GM21423 (cell line): Measurements from ENCODE around the gene SNX30.

ENCODE experiments used
- ATAC-seq: cut with Tn5 transposase; IDR thresholded peaks from one replicate; pipeline ENCODE4 v1.9.1; 2021; ENCODE audit warnings: mild to moderate bottlenecking, moderate library complexity; ENCODE audit not compliant: unreplicated experiment

Gene SNX30

DNA sequence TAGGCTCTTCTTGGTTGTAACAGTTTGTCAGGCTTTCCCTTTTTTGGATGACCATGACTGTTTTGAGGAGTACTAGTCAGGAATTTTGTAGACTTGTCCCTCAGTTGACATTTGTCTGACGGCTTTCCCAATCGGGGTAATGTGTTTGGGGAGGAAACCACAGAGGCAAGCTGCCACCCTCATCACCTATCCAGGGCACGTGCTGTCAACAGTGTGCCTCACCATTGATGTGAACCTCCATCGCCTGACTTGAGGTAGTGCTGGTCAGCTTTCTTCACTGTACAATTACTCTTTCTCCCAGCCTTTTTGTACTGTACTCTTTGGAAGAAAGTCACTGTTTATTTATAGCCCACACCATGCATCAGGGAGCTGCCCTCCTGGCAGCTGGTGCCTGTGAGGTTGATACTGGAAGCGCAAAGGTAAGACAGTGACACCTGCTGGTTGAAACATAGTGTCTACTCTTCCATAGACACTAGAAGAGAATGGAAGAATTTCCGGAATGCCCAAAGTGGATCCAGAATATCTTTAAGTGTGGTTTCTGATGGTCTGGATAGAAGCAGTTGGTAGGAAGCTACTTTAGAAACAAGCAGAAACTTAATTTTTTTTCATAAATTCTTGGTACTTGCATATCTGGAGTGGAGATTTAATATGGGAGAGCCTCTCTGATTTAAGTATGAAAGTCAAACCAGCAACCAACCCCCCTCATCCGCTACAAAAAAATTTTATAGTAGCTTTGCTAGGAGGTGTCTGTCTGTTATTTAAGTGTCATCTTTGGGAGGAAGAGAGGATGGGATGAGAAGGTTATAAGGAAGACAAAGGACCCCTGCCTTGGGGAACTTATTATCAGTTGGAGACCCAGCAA, 69.3 kb downstream of the SNX30 start:
- ATAC-seq, result peak; percentile 45

DNA sequence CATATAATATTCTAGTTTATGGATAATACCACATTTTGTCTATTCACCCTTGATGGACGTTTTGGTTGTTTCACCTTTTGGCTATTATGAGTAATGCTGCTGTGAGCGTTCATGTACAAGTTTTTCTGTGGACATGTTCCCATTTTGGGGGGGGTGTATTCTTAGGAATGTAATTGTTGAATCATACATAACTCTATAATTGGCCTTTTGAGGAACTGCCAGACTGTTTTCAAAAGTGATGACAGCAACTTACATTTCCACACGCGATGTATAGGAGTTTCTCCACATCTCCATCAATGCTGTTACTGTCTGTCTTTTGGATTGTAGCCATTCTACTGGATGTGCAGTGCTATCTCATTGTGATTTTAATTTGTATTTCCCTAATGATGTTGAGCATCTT, 70.3 kb downstream of the SNX30 start:
- ATAC-seq, result no peak

DNA sequence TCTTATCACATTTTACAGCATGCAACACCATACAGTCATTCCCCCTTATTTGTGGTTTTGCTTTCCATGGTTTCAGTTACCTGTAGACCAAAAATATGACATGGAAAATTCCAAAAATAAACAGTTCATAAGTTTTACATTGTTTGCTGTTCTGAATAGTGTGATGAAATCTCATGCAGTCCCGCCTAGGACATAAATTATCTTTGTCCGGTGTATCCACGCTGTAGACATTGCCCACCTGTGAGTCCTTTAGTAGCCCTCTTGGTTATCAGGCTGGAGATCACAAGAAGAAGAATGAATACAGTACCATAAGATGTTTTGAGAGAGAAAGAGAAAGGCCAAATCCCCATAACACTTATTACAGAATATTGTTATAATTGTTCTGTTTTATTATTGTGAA, 72.1 kb downstream of the SNX30 start:
- ATAC-seq, result no peak

DNA sequence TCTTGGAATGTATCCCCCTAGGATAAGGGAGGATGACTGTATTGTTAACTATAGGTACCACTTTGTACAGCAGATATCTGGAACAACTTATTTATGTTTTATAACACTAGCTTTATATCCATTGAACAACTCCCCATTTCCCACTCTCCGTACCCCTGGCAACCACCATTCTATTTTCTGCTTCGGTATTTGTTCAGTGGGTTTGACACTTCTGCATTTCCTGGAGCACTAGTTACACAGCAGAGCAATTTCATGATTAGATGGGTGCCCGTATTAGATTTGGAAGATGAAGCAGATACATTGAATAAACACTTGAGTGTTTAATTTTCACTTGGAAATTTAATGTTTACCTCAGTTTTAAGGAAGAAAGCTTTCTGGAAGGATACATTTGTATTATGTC, 72.7 kb downstream of the SNX30 start:
- ATAC-seq, result no peak

DNA sequence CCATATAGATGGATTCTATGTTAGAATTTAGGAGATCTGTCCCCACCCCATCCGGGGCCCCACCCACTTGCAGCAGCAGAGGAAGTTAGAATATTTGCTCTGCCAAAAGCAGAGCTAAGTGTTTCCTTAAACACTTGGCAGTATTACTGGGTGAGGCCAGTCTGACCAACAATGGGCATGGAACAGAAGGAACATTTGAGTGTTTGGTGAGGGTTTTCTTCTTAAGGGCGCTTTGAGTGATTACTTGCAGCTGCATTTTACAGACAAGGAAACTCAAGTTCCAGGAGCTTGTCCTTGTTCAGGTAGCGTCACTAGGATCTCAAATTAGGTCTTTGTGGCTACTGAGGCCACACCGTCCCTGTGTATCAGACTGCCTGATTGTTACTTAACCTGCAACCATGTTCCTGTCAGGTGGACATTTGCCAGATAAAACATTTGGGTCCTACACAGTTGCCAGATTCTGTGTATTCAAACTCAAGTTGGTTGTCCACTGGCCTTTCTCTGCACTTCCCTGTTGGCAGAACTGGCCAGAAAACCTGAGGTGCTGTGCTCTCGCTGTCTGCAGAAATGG, 80.8 kb downstream of the SNX30 start:
- no peak for ATAC-seq

DNA sequence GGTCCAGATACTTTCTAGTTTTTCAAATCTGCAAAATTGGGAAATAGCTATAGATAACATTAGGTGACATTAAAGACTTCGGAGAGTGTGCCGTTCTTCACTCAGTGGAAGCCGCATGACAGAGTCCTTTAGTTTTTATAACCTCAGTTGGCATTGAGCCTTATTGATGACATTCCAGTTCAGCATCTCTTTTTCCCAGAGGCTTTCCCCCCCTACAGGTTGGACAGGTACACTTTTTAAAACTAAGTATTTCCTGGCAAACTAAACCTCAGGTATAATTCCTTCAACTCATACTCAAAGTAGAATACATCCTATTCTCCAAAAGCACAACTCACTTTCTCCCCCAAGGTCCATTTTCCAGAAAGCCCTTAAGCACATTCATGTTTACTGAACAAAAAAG, 81.4 kb downstream of the SNX30 start:
- no peak for ATAC-seq

DNA sequence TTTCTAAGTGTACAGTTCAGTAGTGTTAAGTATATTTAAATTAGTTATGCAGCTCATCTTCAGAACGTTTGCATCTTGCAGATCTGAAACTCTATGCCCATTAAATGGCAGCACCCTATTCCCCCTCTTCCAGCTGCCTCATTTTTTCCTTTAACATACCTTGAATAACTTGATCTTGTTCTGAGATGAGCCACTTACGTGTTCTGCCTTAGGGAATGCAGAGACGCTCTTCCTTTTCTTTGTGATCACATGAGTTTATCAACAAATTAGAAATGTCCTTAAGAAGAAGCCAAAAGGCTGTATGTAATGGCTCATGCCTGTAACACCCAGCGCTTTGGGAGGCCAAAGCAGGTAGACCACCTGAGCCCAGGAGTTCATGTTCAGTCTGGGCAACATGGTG, 82.5 kb downstream of the SNX30 start:
- no peak for ATAC-seq

DNA sequence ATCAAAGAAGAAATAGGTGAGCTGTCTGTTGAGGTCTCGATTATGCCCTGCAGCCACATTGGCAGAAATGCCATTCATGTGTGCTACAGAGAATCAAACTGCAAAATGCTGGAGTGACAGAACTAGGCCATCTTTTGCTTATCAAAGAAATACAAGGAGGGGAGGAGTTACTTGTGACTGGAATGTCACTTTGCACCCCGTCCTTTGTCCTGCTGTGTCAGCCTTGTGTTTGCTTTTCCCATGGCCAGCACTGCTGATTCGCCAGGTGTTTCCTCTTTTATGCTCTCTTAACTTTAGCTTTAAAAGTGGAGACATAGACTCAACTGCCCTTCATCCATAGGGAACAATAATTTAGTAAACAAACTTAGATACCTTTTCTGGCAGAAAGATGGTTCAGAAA, 85.8 kb downstream of the SNX30 start:
- ATAC-seq, result no peak

DNA sequence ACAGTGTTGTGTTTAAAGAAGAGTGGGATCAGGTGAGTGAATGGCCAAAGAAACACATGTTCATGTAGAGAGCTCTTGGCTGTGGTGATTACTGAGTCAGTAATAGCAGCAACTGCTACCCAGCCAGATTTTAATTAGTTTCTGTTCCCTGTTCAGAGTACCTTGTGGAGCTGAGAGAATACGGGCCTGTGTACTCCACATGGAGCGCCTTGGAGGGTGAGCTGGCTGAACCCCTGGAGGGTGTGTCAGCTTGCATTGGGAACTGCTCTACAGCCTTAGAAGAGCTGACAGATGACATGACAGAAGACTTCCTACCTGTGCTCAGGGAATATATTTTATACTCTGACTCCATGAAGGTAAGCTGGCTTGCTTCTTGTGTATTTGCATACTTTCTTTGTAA, 87.8 kb downstream of the SNX30 start:
- ATAC-seq, result no peak

DNA sequence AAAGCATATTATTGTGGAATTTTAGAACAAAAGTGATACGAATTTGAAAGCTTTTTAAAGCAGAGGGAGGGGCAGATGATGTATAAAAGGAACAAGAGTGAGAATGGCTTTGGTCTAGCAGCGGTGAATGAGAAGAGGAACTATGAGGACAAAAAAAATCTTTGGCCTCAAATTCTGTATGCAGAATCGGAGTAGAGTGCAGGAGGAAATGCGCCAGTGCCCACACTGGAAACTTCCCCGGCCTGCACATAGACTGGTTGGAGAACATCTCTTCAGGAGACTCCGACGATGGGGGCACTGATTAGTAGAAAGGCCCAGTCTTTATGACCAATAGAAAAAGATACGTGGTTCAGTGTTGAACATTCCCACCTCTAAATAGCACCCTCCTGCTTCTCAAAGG, 88.8 kb downstream of the SNX30 start:
- no peak for ATAC-seq

DNA sequence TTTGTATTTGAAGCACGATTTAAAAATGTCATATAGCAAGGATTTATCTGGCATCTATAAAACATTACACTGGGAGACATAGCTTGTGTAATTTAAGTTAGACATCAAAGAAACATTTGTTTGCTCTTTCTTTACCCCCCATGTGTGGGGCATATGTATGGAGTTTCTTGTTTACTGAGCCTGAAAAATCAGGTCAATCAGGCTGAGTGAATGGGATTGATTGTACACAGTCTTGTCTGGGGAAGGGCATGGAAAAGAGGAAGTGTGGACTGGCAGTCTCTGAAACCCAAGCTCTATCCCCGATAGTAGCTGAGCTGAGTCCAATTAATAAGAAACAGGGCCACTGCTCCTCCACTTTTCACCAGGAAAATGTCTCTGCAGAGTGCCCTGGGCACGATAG, 90.7 kb downstream of the SNX30 start:
- no peak for ATAC-seq

DNA sequence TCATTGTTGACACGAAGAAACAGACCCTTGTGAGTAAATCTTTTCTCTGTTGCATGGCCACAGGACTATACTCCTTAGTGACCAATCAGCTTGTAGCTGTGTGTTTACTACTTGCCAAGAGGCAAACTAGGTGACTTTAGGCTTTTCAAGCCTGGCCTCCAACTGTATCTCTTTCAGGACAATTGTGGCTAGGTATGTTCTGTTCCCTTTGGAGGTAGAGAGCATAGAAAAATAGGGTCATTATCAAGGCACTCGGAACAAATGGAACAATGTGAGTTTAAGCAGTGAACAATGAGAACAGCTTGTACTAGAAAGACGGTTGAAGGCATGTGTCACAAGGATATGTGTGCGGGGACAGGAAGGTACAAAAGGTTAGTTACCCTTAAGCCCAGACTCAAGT, 92.0 kb downstream of the SNX30 start:
- no peak for ATAC-seq

DNA sequence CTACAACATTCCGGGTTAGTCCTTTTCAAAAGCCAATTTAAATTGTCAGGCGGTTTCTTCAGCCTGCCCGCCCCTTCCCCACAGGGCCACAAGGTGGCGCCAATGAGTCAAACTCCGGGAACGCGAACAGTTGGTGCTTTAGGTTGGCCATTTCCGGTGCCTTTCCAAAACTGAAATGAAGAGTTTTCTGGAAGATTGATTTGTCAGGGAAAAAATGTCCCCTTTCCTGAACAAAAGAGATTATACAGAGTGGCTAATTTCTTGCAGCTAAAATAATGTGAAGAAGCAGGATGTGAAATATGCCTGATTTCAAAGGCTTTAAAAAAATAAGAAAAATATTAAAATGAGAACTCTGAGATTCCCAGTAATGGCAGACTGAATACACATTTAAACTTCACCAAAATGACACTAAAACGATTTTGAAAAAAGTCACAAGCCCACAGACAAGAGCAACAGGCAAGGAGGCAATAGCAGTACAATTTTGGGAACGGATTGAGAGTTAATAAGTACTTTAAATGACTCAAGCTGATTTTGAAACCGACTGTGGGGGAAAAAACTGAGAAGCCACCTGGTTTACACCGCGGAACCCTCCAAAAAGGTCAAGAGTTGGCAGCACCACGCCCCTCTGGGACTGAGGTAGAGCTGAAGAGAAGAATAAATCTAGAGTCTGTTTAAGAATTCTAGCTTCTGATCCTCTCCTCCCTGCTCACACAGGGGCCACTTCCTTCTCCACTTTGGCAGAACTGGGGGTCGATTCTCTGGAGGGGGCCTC, 94.4 kb downstream of the SNX30 start:
- peak; percentile 90 for ATAC-seq

DNA sequence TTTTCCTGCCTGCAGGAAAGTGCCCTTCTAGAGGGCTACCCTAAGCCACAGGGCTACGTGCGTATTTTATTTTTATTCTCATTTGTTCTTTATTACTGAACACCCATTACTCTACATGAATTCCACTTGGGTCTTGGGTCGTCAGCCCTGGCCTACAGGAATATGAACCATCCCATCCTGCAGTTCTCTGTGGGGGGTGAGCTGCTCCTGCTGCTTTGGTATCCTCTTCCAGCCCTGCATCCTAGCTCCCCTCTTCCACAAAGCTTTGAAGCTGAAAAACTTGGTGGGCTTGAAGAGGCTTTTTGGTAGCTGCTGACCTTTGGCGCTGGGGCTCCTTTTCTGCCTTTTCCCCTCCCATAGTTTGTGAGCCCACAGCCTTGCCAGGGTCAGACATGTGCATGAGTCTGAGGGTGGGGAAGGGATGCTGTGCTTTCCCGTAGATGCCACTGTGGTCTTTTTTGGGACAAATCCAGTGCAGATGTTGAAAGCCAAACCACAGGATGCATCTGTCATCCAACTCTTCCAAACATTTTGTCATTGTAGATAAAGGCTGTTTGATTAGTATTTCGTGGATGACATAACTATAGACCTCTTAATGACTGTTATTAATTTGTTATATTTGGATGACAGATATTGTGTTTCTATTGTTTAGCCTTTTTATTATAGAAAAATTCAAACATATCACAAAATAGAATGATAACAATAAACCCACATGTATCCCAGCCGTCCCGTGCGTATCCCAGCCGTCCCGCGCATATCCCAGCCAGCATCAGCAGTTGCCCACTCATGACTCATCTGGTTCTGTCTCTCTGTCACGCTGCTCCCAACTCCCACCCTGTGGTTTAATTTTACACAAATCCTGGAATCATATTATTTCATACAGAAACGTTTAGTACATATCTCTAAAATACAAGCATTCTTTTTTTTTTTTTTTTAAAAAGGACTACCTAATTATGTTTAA, 96.2 kb downstream of the SNX30 start:
- no peak for ATAC-seq

DNA sequence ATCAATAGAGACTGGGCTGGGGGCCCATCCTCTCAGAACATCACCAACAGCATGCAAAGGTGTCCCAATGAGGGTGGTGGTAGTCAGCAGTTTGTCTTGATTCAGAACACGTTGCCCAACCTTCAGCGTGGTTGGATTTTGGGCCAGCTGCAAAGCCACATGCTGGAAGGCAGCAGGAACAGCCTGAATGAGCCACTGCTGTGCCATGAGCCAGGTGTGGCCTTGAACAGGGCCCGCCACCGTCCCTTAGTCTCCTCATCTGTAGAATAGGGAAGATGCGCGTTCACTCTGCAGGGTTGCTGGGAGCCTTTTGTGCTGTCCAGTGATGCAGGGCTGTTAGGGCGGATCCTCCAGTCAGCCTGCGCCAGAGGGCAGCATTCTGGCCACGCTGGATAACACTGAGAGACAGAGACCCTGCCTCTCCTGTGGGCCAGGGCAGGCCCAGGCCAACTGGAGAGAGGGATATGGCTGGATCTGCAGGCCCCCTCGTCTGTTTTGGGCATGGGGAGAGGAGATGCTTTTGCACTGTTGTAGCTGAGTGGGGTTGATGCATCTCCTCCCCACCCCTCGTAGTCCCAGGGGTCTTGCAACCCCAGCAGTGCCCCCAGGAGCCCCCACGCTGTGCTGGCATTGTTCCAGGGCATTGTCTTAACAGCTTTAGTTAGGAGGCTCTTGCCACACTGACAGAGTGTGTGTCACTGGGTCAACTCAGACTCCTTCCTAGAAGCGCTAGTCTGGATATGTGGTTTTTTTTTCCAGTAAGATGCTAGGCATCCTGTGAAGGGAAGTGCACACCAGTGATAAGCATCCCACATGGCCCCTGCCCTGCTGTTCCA, 98.0 kb downstream of the SNX30 start:
- no peak for ATAC-seq

DNA sequence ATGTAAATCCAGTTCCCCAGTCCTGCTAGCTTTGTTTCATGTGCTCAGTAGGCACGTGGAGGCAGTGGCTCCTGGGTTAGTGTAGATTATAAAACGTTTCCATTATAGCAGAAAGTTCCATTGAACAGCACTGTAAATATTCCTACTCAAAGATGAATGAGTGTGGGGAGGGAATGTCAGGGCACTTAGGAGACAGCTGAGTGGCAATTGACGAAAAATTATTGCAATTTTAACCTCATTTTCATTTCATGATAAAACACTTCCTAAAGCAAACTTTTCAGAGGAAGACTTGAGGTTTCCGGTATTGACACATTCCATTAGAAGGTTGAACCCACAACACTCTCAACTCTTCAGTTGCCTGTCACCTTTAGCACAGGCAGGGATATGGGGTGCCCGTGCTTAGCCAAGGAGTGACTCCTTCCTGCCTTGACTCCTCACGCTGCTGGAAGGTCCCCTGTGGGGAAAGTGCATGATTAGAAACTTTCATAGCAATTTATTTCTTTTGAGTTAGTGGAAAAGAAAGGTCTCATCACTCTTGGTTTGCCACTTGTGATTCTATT, 98.9 kb downstream of the SNX30 start:
- no peak for ATAC-seq

DNA sequence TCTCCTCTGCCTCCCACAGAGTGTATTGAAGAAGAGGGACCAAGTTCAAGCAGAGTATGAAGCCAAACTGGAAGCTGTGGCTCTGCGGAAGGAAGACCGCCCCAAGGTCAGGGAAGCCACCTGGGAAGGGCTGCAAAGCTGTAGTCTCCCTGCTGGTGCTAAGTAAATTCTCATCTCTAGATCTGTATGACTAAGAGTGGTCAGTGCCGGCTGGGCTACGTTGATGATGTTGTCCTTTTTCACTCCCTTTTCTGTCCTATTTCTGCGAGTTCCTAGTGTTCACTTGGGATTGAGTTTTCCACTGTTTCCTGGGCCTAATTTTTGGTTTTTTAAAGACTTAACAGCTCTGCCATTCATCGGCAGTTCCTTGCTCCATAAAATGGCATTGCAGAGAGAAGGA, 100.3 kb downstream of the SNX30 start:
- ATAC-seq, result no peak

DNA sequence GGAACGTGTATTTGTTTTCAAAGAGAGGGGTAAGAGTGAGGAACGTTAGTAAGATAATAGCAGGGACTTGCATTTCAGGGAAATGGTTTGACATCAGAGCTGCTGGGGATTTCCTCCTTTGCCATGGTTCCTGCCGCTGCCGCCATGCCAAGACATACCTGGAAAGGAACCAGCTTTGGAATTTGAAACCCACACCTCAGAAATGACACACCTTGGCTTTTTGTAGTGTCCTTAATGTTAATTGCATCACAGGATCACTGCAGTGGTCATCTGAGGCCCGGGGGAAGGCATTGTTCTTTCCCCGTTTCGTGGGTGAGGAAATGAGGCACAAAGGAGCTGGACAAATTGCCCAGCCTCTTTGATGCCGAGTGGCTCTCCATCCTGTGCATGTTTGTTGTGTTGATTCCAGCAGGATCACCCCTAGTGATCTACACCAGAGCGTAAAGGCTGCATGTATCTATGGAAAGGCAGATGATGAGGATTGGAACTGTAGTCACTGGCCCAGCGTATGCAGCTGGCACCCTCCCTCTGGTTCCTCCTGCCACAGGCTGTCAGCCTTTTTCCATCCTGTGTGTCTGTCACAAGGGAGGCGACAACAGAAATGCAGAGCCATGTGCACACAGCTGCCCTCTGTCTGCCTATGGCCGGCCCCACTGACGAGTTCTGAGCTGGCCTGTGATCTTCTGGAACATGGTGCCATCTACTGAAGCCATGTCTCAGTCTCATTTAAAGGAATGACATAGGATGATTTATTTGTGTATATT, 102.4 kb downstream of the SNX30 start:
- ATAC-seq, result no peak
